WERI-Rb-1 (cell line): Measurements from ENCODE around the gene RPL35.

ENCODE experiments used
- DNase-seq: peaks from one replicate; pipeline ENCODE4 v3.0.0-alpha.2; 2020
- H3K27ac ChIP-seq: fragments of 250-450 bp; sonication (Bioruptor Pico); 2 replicates; pipeline ENCODE4 v1.5.1; 2020; ENCODE audit warnings: mild to moderate bottlenecking, moderate library complexity
- H3K27me3 ChIP-seq: fragments of 250-450 bp; sonication (Bioruptor Pico); 2 replicates; pipeline ENCODE4 v1.5.1; 2021; ENCODE audit warnings: mild to moderate bottlenecking, low read depth, moderate library complexity; ENCODE audit not compliant: insufficient read depth, severe bottlenecking
- H3K36me3 ChIP-seq: fragments of 250-450 bp; sonication (Bioruptor Pico); 2 replicates; pipeline ENCODE4 v1.5.1; 2020; ENCODE audit warnings: mild to moderate bottlenecking, moderate library complexity
- H3K4me3 ChIP-seq: 2 replicates; pipeline ENCODE4 v1.5.1; 2011; ENCODE audit warnings: low read depth, mild to moderate bottlenecking, control low read depth, low read length
- H3K9me3 ChIP-seq: fragments of 250-450 bp; sonication (Bioruptor Pico); 2 replicates; pipeline ENCODE4 v1.5.1; 2021; ENCODE audit warnings: mild to moderate bottlenecking, moderate library complexity; ENCODE audit not compliant: severe bottlenecking
- CTCF ChIP-seq: IDR thresholded peaks from 2 replicates; pipeline ENCODE4 v1.5.1; 2011; ENCODE audit warnings: low read depth, mild to moderate bottlenecking, control low read depth, inconsistent platforms, low read length

Gene RPL35

GRCh38 chr9:124873664-124874063 lies 11.9 kb upstream of the RPL35 start:
- DNase-seq = no peak
- peaks cover 94% of the 10 kb centered on the region for H3K36me3 ChIP-seq
- H3K4me3 ChIP-seq = no peak overlapping the region
- no peak for TF ChIP-seq CTCF
- H3K27me3 ChIP-seq = no peaks in the 10 kb centered on the region
- H3K9me3 ChIP-seq = no peaks in the 10 kb centered on the region
- H3K27ac ChIP-seq = no peak overlapping the region

- Histone ChIP-seq H3K36me3 (peaks cover 70% of the 10 kb centered on the region), H3K9me3 (no peaks in the 10 kb centered on the region), H3K4me3 (no peak overlapping the region), H3K27me3 (no peaks in the 10 kb centered on the region), H3K27ac (no peak overlapping the region)
- DNase-seq = no peak
- TF ChIP-seq CTCF = no peak
Measured at GRCh38 chr9:124871156-124871561, 9.4 kb upstream of the RPL35 start.

- Histone ChIP-seq H3K9me3 (no peaks in the 10 kb centered on the region), H3K27ac (peak overlapping the region; percentile 96), H3K4me3 (peak overlapping the region; percentile 95), H3K36me3 (peaks cover 66% of the 10 kb centered on the region), H3K27me3 (no peaks in the 10 kb centered on the region)
- TF ChIP-seq CTCF = no peak
- no peak for DNase-seq
Measured at GRCh38 chr9:124870723-124871122, 9.0 kb upstream of the RPL35 start.

GRCh38 chr9:124869986-124870560 lies 8.3 kb upstream of the RPL35 start:
- H3K4me3 ChIP-seq = peak overlapping the region; percentile 95
- TF ChIP-seq CTCF = no peak
- no peaks in the 10 kb centered on the region for H3K27me3 ChIP-seq
- H3K9me3 ChIP-seq = no peaks in the 10 kb centered on the region
- peak; percentile 54 for DNase-seq
- H3K36me3 ChIP-seq = peaks cover 59% of the 10 kb centered on the region
- peak overlapping the region; percentile 96 for H3K27ac ChIP-seq

GRCh38 chr9:124869466-124869985 lies 7.8 kb upstream of the RPL35 start:
- DNase-seq = peak; percentile 40
- peak overlapping the region; percentile 96 for H3K27ac ChIP-seq
- H3K9me3 ChIP-seq = no peaks in the 10 kb centered on the region
- no peaks in the 10 kb centered on the region for H3K27me3 ChIP-seq
- peak overlapping the region; percentile 95 for H3K4me3 ChIP-seq
- no peak for TF ChIP-seq CTCF
- peaks cover 54% of the 10 kb centered on the region for H3K36me3 ChIP-seq
